Type B pancreatic cell (in vitro differentiated cells): ENCODE data around the gene PROSER2. TPM values are rescaled to one million over a fixed set of nuclear protein-coding genes. Genes with fewer than 3 reads are reported as not detected.

Source experiments
- DNase-seq: peaks from one replicate; pipeline ENCODE4 v3.0.0; 2021; ENCODE audit warnings: mixed read lengths; ENCODE audit not compliant: unreplicated experiment; ENCODE audit errors: extremely low spot score
- H3K27ac Mint-ChIP-seq: 2 replicates; pipeline ENCODE4 v1.8.0; 2021; ENCODE audit warnings: mild to moderate bottlenecking, mixed read lengths
- H3K27me3 Mint-ChIP-seq: 2 replicates; pipeline ENCODE4 v1.8.0; 2021; ENCODE audit warnings: mixed read lengths
- H3K36me3 Mint-ChIP-seq: 2 replicates; pipeline ENCODE4 v1.8.0; 2021; ENCODE audit warnings: mixed read lengths
- H3K4me1 Mint-ChIP-seq: one replicate; pipeline ENCODE4 v1.8.0; 2021; ENCODE audit warnings: mixed read lengths; ENCODE audit not compliant: unreplicated experiment
- H3K4me3 Mint-ChIP-seq: 2 replicates; pipeline ENCODE4 v1.8.0; 2021; ENCODE audit warnings: mild to moderate bottlenecking, mixed read lengths
- H3K9me3 Mint-ChIP-seq: 2 replicates; pipeline ENCODE4 v1.8.0; 2021; ENCODE audit warnings: mixed read lengths
- CTCF ChIP-seq: fragments of 200-600 bp; sonication (generic); conservative IDR thresholded peaks from 2 replicates; pipeline ENCODE4 v1.5.0; 2021; ENCODE audit warnings: antibody characterized with exemption, mild to moderate bottlenecking
- total RNA-seq: library from RNA; stranded (reverse); gene quantifications from 2 replicates; pipeline ENCODE4 v1.2.1, GENCODE V29; 2021; ENCODE audit warnings: low replicate concordance

The PROSER2 gene
- total RNA-seq, 1 donor from 2014 or later: 6.7 TPM

- Mint-ChIP-seq H3K27me3 (no peaks in the 10 kb centered on the region), H3K4me3 (no peak overlapping the region), H3K9me3 (no peaks in the 10 kb centered on the region), H3K36me3 (no peaks in the 10 kb centered on the region), H3K4me1 (peaks cover 8% of the 10 kb centered on the region), H3K27ac (peak overlapping the region; percentile 24)
- TF ChIP-seq CTCF: no peak
- DNase-seq: no peak
These were observed 75.4 kb downstream of the PROSER2 start for GRCh38 chr10:11898372-11899066.

GRCh38 chr10:11899067-11899876 is 76.1 kb downstream of the PROSER2 start:
- Mint-ChIP-seq H3K27me3 (no peaks in the 10 kb centered on the region), H3K36me3 (no peaks in the 10 kb centered on the region), H3K4me1 (peaks cover 8% of the 10 kb centered on the region), H3K4me3 (no peak overlapping the region), H3K27ac (no peak overlapping the region), H3K9me3 (no peaks in the 10 kb centered on the region)
- no peak for DNase-seq
- no peak for TF ChIP-seq CTCF

GRCh38 chr10:11901036-11901301 is 77.8 kb downstream of the PROSER2 start:
- no peaks in the 10 kb centered on the region for H3K9me3 Mint-ChIP-seq
- DNase-seq: no peak
- H3K36me3 Mint-ChIP-seq: no peaks in the 10 kb centered on the region
- TF ChIP-seq CTCF: no peak
- H3K4me3 Mint-ChIP-seq: no peak overlapping the region
- H3K27me3 Mint-ChIP-seq: no peaks in the 10 kb centered on the region
- H3K4me1 Mint-ChIP-seq: peaks cover 8% of the 10 kb centered on the region
- H3K27ac Mint-ChIP-seq: no peak overlapping the region

- Mint-ChIP-seq H3K4me1 (peaks cover 8% of the 10 kb centered on the region), H3K9me3 (no peaks in the 10 kb centered on the region), H3K36me3 (no peaks in the 10 kb centered on the region), H3K27me3 (no peaks in the 10 kb centered on the region), H3K27ac (no peak overlapping the region), H3K4me3 (no peak overlapping the region)
- DNase-seq: no peak
- TF ChIP-seq CTCF: no peak
These were observed 78.3 kb downstream of the PROSER2 start for GRCh38 chr10:11901454-11901832.

GRCh38 chr10:11901833-11902475 is 78.8 kb downstream of the PROSER2 start:
- Mint-ChIP-seq H3K4me3 (no peak overlapping the region), H3K27me3 (no peaks in the 10 kb centered on the region), H3K27ac (peak overlapping the region; percentile 1), H3K9me3 (no peaks in the 10 kb centered on the region), H3K36me3 (no peaks in the 10 kb centered on the region), H3K4me1 (peaks cover 8% of the 10 kb centered on the region)
- DNase-seq: no peak
- no peak for TF ChIP-seq CTCF
